ENCODE results near the gene URB1.
"Not testable (repeated sequence)": the region's sequence is repeated elsewhere in the genome, so short reads cannot be mapped to it uniquely, and the experiment has no call there.

Gene URB1

DNA sequence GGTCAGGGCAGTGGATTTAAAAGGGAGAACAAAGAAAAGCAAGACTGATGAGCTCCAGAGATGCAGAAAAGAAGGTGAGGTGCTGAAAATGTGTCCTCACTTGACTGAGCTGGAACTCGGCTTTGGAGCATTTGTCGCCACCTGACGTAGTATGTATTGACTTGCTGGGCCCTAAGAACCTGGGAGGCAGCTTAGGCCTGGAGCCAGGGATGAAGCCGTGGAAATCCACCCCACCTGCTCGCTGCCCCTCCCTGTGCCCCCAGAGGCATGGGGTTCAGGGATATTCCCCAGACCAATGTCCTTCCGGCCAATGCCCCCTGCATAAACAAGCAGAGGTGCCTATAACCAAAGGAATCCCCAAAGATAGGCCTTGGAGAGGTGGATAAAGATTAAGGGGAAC, 79.8 kb downstream of the URB1 start:
- POLR2A ChIA-PET, result no interaction called here
- 100% methylated on average over 4 of the region's 6 CpGs for WGBS (ENCODE audit: insufficient coverage)
- Histone ChIP-seq H3K4me3 (ENCODE audit: control insufficient read depth in 1 of 7, extremely low read depth in 1 of 7, insufficient read depth in 4 of 7, low read depth in 2 of 7, low read length in 6 of 7) (no peak overlapping the region), H3K4me1 (ENCODE audit: control extremely low read depth in 1 of 4, control insufficient read depth in 4 of 4, insufficient read depth in 4 of 4, low read length in 3 of 4) (no peaks in the 10 kb centered on the region), H3K27me3 (replicated peaks in 2 of 5; ENCODE audit: control insufficient read depth in 4 of 5, insufficient read depth in 5 of 5, low read length in 4 of 5) (no peaks in the 10 kb centered on the region), H3K27ac (ENCODE audit: insufficient read depth in 1 of 2, low read depth in 1 of 2, low read length in 2 of 2, poor library complexity in 1 of 2, severe bottlenecking in 2 of 2) (no peak overlapping the region), H3K36me3 (ENCODE audit: control insufficient read depth in 4 of 4, insufficient read depth in 4 of 4, low read length in 3 of 4) (peaks cover 7 to 64% (median 52%) of the 10 kb centered on the region in 4 experiments), H3K9me3 (ENCODE audit: control extremely low read depth in 1 of 5, control insufficient read depth in 4 of 5, insufficient read depth in 2 of 5, low read depth in 1 of 5, low read length in 4 of 5) (no peaks in the 10 kb centered on the region)
- DNase-seq, result no peak
- CTCF ChIA-PET, result no interaction called here

DNA sequence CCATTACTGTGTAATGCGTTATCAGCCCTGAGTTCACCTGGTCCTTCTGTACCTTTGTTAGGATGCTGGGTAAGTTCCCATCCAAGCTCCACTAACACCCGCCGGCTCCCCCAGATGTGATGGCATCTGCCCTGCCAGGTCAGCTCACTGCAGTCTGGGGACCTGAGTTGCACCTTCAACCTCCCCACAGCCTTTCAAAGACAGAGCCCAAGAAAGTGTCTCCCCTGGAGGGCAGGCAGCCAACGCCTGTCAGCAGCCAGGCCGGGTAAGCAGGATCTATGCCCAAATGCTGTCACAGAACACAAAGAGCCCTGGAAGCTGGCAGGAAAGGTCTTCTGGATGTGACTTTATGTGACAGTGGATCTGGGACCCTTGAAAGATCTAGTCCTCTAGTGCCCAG, 80.5 kb downstream of the URB1 start:
- no peaks in the 10 kb centered on the region for H3K27me3 ChIP-seq (replicated peaks in 2 of 5; ENCODE audit: control insufficient read depth in 4 of 5, insufficient read depth in 5 of 5, low read length in 4 of 5)
- POLR2A ChIA-PET, result interaction anchor here (0.6 kb wide), 1 partner anchor 34 kb away, joined by 3 read pairs; no protein-coding TSS in a partner anchor
- CTCF ChIA-PET, result no interaction called here
- H3K27ac ChIP-seq (ENCODE audit: insufficient read depth in 1 of 2, low read depth in 1 of 2, low read length in 2 of 2, poor library complexity in 1 of 2, severe bottlenecking in 2 of 2), result no peak overlapping the region
- no peak overlapping the region for H3K4me3 ChIP-seq (ENCODE audit: control insufficient read depth in 1 of 7, extremely low read depth in 1 of 7, insufficient read depth in 4 of 7, low read depth in 2 of 7, low read length in 6 of 7)
- no peak for DNase-seq
- no CpG with 5 or more reads among the region's 5 CpGs for WGBS (ENCODE audit: insufficient coverage)
- no peaks in the 10 kb centered on the region for H3K4me1 ChIP-seq (ENCODE audit: control extremely low read depth in 1 of 4, control insufficient read depth in 4 of 4, insufficient read depth in 4 of 4, low read length in 3 of 4)
- peaks cover 6 to 57% (median 46%) of the 10 kb centered on the region in 4 experiments for H3K36me3 ChIP-seq (ENCODE audit: control insufficient read depth in 4 of 4, insufficient read depth in 4 of 4, low read length in 3 of 4)
- H3K9me3 ChIP-seq (ENCODE audit: control extremely low read depth in 1 of 5, control insufficient read depth in 4 of 5, insufficient read depth in 2 of 5, low read depth in 1 of 5, low read length in 4 of 5), result no peaks in the 10 kb centered on the region

DNA sequence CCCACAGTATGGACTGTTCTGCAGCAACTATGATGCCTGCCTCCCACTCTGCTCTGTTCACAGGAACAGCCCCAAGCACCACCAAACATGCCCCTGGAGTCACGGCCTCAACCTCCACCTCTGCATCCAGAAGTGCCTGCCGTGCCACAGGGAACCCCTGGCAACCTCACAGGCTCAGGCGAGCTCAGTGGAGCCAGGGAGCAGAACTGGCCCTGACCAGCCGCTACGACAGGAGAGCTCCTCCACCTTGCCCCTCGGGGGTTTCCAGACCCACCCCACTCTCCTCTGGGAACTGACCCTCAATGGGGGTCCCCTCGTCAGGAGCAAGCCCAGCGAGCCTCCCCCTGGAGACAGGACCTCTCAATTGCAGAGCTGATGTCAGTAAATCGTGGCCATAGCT, 81.2 kb downstream of the URB1 start:
- no peak for DNase-seq
- no peaks in the 10 kb centered on the region for H3K27me3 ChIP-seq (replicated peaks in 2 of 5; ENCODE audit: control insufficient read depth in 4 of 5, insufficient read depth in 5 of 5, low read length in 4 of 5)
- CTCF ChIA-PET, result no interaction called here
- peaks cover 6 to 52% (median 42%) of the 10 kb centered on the region in 4 experiments for H3K36me3 ChIP-seq (ENCODE audit: control insufficient read depth in 4 of 4, insufficient read depth in 4 of 4, low read length in 3 of 4)
- no peak overlapping the region for H3K27ac ChIP-seq (ENCODE audit: insufficient read depth in 1 of 2, low read depth in 1 of 2, low read length in 2 of 2, poor library complexity in 1 of 2, severe bottlenecking in 2 of 2)
- 93% methylated on average over 8 of the region's 9 CpGs for WGBS (ENCODE audit: insufficient coverage)
- no peak overlapping the region for H3K4me3 ChIP-seq (ENCODE audit: control insufficient read depth in 1 of 7, extremely low read depth in 1 of 7, insufficient read depth in 4 of 7, low read depth in 2 of 7, low read length in 6 of 7)
- POLR2A ChIA-PET, result interaction anchor here (0.6 kb wide), 1 partner anchor 33 kb away, joined by 3 read pairs; no protein-coding TSS in a partner anchor
- H3K4me1 ChIP-seq (ENCODE audit: control extremely low read depth in 1 of 4, control insufficient read depth in 4 of 4, insufficient read depth in 4 of 4, low read length in 3 of 4), result no peaks in the 10 kb centered on the region
- no peaks in the 10 kb centered on the region for H3K9me3 ChIP-seq (ENCODE audit: control extremely low read depth in 1 of 5, control insufficient read depth in 4 of 5, insufficient read depth in 2 of 5, low read depth in 1 of 5, low read length in 4 of 5)

DNA sequence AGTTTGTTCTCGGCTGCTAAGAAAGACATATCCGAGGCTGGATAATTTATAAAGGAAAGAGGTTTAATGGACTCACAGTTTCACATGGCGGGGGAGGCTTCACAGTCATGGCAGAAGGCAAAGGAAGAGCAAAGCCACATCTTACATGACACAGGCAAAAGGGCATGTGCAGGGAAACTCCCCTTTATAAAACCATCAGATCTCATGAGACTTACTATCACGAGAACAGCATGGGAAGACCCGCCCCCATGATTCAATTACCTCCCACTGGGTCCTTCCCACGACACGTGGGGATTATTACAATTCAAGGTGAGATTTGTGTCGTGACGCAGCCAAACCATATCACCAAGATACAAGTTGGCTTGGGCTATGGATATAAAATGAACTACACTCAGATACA, 81.8 kb downstream of the URB1 start:
- POLR2A ChIA-PET; CTCF ChIA-PET; H3K9me3 ChIP-seq (ENCODE audit: control extremely low read depth in 1 of 5, control insufficient read depth in 4 of 5, insufficient read depth in 2 of 5, low read depth in 1 of 5, low read length in 4 of 5); DNase-seq; H3K4me1 ChIP-seq (ENCODE audit: control extremely low read depth in 1 of 4, control insufficient read depth in 4 of 4, insufficient read depth in 4 of 4, low read length in 3 of 4); H3K27me3 ChIP-seq (replicated peaks in 2 of 5; ENCODE audit: control insufficient read depth in 4 of 5, insufficient read depth in 5 of 5, low read length in 4 of 5); H3K4me3 ChIP-seq (ENCODE audit: control insufficient read depth in 1 of 7, extremely low read depth in 1 of 7, insufficient read depth in 4 of 7, low read depth in 2 of 7, low read length in 6 of 7); H3K27ac ChIP-seq (ENCODE audit: insufficient read depth in 1 of 2, low read depth in 1 of 2, low read length in 2 of 2, poor library complexity in 1 of 2, severe bottlenecking in 2 of 2): not testable (repeated sequence)
- 92% methylated on average over 6 of the region's 9 CpGs for WGBS (ENCODE audit: insufficient coverage)
- H3K36me3 ChIP-seq (ENCODE audit: control insufficient read depth in 4 of 4, insufficient read depth in 4 of 4, low read length in 3 of 4), result peaks cover 6 to 45% (median 38%) of the 10 kb centered on the region in 4 experiments

DNA sequence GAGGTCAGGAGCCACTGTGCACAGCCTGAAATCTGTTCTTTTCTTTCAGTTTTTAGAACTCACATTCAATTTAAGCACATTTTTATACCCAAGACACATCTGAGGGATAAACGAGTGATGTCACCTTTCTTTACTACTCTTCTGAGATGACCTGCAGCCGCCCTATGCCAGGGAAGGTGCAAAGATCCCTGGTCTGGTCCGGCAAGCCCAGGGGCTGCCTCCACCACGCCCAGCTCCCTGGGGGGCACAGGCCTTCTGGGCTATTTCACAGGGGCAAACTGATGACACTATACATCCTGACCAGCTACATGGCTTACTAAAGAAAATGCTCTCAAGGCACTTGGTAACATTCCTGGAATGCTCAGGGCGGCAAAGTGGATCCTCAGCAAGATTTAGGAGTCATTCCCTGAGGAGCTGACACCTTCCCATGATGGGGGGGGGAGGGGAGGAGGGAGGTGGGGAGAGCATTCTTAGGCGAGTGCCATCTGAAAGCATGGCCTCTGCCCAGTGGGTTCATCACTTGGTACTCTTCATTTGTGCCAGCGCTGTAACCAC, 82.8 kb downstream of the URB1 start:
- peaks cover 6 to 38% (median 32%) of the 10 kb centered on the region in 4 experiments for H3K36me3 ChIP-seq (ENCODE audit: control insufficient read depth in 4 of 4, insufficient read depth in 4 of 4, low read length in 3 of 4)

DNA sequence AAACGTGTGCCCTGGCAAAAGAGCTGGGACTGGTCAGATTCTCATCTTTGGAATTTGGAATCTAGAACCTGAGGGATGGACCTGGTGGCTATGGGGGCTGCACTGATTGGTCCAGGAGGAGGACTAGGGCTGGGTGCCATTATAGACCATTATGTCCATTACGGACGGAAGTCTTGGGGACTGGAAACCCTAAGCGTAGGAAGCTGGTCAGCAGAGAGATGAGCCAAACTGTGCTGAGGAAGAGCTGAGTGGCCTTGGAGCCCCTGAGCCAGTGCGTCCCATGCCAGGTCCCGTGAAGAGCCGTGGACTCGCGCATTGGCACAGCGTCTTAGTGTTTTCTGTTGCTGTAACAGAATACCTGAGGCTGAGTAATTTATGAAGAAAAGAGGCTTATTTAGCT, 84.1 kb downstream of the URB1 start:
- Histone ChIP-seq H3K9me3 (ENCODE audit: control extremely low read depth in 1 of 5, control insufficient read depth in 4 of 5, insufficient read depth in 2 of 5, low read depth in 1 of 5, low read length in 4 of 5) (no peaks in the 10 kb centered on the region), H3K4me3 (ENCODE audit: control insufficient read depth in 1 of 7, extremely low read depth in 1 of 7, insufficient read depth in 4 of 7, low read depth in 2 of 7, low read length in 6 of 7) (no peak overlapping the region), H3K27ac (ENCODE audit: insufficient read depth in 1 of 2, low read depth in 1 of 2, low read length in 2 of 2, poor library complexity in 1 of 2, severe bottlenecking in 2 of 2) (no peak overlapping the region), H3K36me3 (ENCODE audit: control insufficient read depth in 4 of 4, insufficient read depth in 4 of 4, low read length in 3 of 4) (peaks cover 4 to 31% (median 27%) of the 10 kb centered on the region in 4 experiments), H3K27me3 (replicated peaks in 2 of 5; ENCODE audit: control insufficient read depth in 4 of 5, insufficient read depth in 5 of 5, low read length in 4 of 5) (no peaks in the 10 kb centered on the region), H3K4me1 (ENCODE audit: control extremely low read depth in 1 of 4, control insufficient read depth in 4 of 4, insufficient read depth in 4 of 4, low read length in 3 of 4) (no peaks in the 10 kb centered on the region)
- CTCF ChIA-PET, result no interaction called here
- no peak for DNase-seq
- 97% methylated on average over 6 of the region's 10 CpGs for whole genome bisulfite sequencing (ENCODE audit: insufficient coverage)
- POLR2A ChIA-PET, result no interaction called here

More for the DNA sequence above, 82.8 kb downstream of the URB1 start:
- Histone ChIP-seq H3K9me3 (ENCODE audit: control extremely low read depth in 1 of 5, control insufficient read depth in 4 of 5, insufficient read depth in 2 of 5, low read depth in 1 of 5, low read length in 4 of 5) (no peaks in the 10 kb centered on the region), H3K4me1 (ENCODE audit: control extremely low read depth in 1 of 4, control insufficient read depth in 4 of 4, insufficient read depth in 4 of 4, low read length in 3 of 4) (no peaks in the 10 kb centered on the region), H3K27ac (ENCODE audit: insufficient read depth in 1 of 2, low read depth in 1 of 2, low read length in 2 of 2, poor library complexity in 1 of 2, severe bottlenecking in 2 of 2) (no peak overlapping the region), H3K4me3 (ENCODE audit: control insufficient read depth in 1 of 7, extremely low read depth in 1 of 7, insufficient read depth in 4 of 7, low read depth in 2 of 7, low read length in 6 of 7) (no peak overlapping the region), H3K27me3 (replicated peaks in 2 of 5; ENCODE audit: control insufficient read depth in 4 of 5, insufficient read depth in 5 of 5, low read length in 4 of 5) (no peaks in the 10 kb centered on the region)
- ChIA-PET POLR2A (interaction anchor here (0.6 kb wide), 1 partner anchor 434 kb away, joined by 3 read pairs; no protein-coding TSS in a partner anchor), CTCF (no interaction called here)
- no peak for DNase-seq
- WGBS (ENCODE audit: insufficient coverage), result 92% methylated on average over 5 of the region's 7 CpGs

DNA sequence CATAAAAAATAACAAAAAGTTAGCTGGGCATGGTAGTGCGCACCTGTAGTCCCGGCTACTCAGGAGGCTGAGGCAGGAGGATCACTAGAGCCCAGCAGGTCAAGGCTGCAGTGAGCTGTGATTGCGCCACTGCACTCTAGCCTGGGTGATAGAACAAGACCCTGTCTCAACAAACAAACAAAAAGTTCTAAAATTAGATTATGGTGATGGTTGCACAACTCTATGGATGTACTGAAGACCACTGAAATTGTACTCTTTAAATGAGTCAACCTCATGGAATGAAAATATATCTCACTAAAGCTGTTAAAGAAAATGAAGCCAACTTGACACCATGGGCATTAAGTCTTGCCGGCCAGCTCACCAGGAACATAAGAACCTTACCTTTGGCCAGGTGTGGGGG, 85.1 kb downstream of the URB1 start:
- ChIA-PET POLR2A (no interaction called here), CTCF (interaction anchor here (1.0 to 1.9 kb wide), 3 partner anchors 16 to 28 kb away, joined by 3 to 6 read pairs (median 4); no protein-coding TSS in a partner anchor)
- no peak for DNase-seq
- Histone ChIP-seq H3K4me3 (ENCODE audit: control insufficient read depth in 1 of 7, extremely low read depth in 1 of 7, insufficient read depth in 4 of 7, low read depth in 2 of 7, low read length in 6 of 7) (no peak overlapping the region), H3K27me3 (replicated peaks in 2 of 5; ENCODE audit: control insufficient read depth in 4 of 5, insufficient read depth in 5 of 5, low read length in 4 of 5) (no peaks in the 10 kb centered on the region), H3K27ac (ENCODE audit: insufficient read depth in 1 of 2, low read depth in 1 of 2, low read length in 2 of 2, poor library complexity in 1 of 2, severe bottlenecking in 2 of 2) (no peak overlapping the region), H3K9me3 (ENCODE audit: control extremely low read depth in 1 of 5, control insufficient read depth in 4 of 5, insufficient read depth in 2 of 5, low read depth in 1 of 5, low read length in 4 of 5) (no peaks in the 10 kb centered on the region), H3K4me1 (ENCODE audit: control extremely low read depth in 1 of 4, control insufficient read depth in 4 of 4, insufficient read depth in 4 of 4, low read length in 3 of 4) (no peaks in the 10 kb centered on the region), H3K36me3 (ENCODE audit: control insufficient read depth in 4 of 4, insufficient read depth in 4 of 4, low read length in 3 of 4) (peaks cover 2 to 25% (median 19%) of the 10 kb centered on the region in 4 experiments)
- WGBS (ENCODE audit: insufficient coverage), result 100% methylated on average over 4 of the region's 4 CpGs
